B cell (primary cell): ENCODE data around the gene RRM2. TPM values are rescaled to one million over a fixed set of nuclear protein-coding genes. Genes with fewer than 3 reads are reported as not detected.

Source experiments
- ATAC-seq: fragments of 200-7000 bp; cut with Tn5 transposase; one replicate; pipeline ENCODE4 v1.10.0; 2021; ENCODE audit warnings: low read depth, mild to moderate bottlenecking, moderate number of reproducible peaks, moderate library complexity
- CTCF ChIA-PET: fragments of 350-600 bp; sonication (Branson Sonifier 250); formaldehyde crosslinking; loops from one replicate; lab custom pipeline; 2021; ENCODE audit warnings: antibody characterized with exemption, inconsistent platforms; lab: Charles Lee
- POLR2A ChIA-PET: fragments of 350-600 bp; sonication (Branson Sonifier 250); formaldehyde crosslinking; loops from one replicate; lab custom pipeline; 2021; ENCODE audit warnings: antibody characterized with exemption; lab: Charles Lee
- DNase-seq: peaks from one replicate; pipeline ENCODE4 v3.0.0; 2013
- H2AFZ ChIP-seq: 2 replicates; pipeline ENCODE4 v1.6.1; 2012; ENCODE audit warnings: mild to moderate bottlenecking, low read depth, low read length; ENCODE audit not compliant: insufficient read depth, poor library complexity, severe bottlenecking
- H3K27ac ChIP-seq, 2 donors: 1 replicate in 1 of 2; 2 replicates in 1 of 2; pipeline ENCODE4 v1.5.1; 2012 to 2013; ENCODE audit warnings: low read length in 2 of 2, mild to moderate bottlenecking in 2 of 2, moderate library complexity in 1 of 2
- H3K27me3 ChIP-seq, 4 experiments: fragments of 200-600 bp in 1 of 4; sonication (generic) in 1 of 4; replicated peaks in 1 of 4; 1 replicate in 2 of 4; 2 replicates in 2 of 4; pipeline versions ENCODE4 v1.6.1 to v1.7.0; 2013 to 2016; ENCODE audit warnings: low read length in 3 of 4, mild to moderate bottlenecking in 2 of 4, mixed read lengths in 1 of 4, moderate library complexity in 1 of 4; ENCODE audit not compliant: insufficient read depth in 4 of 4, control insufficient read depth in 3 of 4; ENCODE audit errors: control extremely low read depth in 1 of 4
- H3K36me3 ChIP-seq, 2 experiments: replicated peaks in 1 of 2; 1 replicate in 1 of 2; 2 replicates in 1 of 2; pipeline versions ENCODE4 v1.6.1 to v1.7.1; 2013; ENCODE audit warnings: low read length in 1 of 2; ENCODE audit not compliant: insufficient read depth in 2 of 2, control insufficient read depth in 1 of 2; ENCODE audit errors: control extremely low read depth in 1 of 2, extremely low read depth in 1 of 2
- H3K4me1 ChIP-seq, 2 donors: fragments of 200-600 bp in 1 of 2; sonication (generic) in 1 of 2; 1 replicate in 1 of 2; 2 replicates in 1 of 2; pipeline versions ENCODE4 v1.5.1 to v1.6.1; 2013 to 2017; ENCODE audit warnings: low read length in 2 of 2; ENCODE audit not compliant: control insufficient read depth in 2 of 2, insufficient read depth in 2 of 2
- H3K4me2 ChIP-seq: replicated peaks from 2 replicates; pipeline ENCODE3; 2012; ENCODE audit warnings: mild to moderate bottlenecking, low read depth, low read length; ENCODE audit not compliant: poor library complexity, severe bottlenecking
- H3K4me3 ChIP-seq, 5 experiments: fragments of 200-600 bp in 1 of 5; sonication (generic) in 1 of 5; 1 replicate in 3 of 5; 2 replicates in 2 of 5; pipeline versions ENCODE4 v1.5.1 to v1.7.0; 2011 to 2016; ENCODE audit warnings: low read length in 4 of 5, mild to moderate bottlenecking in 4 of 5, low read depth in 2 of 5, control low read depth in 1 of 5, moderate library complexity in 1 of 5; ENCODE audit not compliant: insufficient read depth in 1 of 5; ENCODE audit errors: control extremely low read depth in 1 of 5, extremely low read depth in 1 of 5
- H3K79me2 ChIP-seq: fragments of 200-600 bp; sonication (generic); one replicate; pipeline ENCODE4 v1.6.0; 2016; ENCODE audit warnings: low read length; ENCODE audit not compliant: control insufficient read depth, insufficient read depth
- H3K9ac ChIP-seq: fragments of 200-600 bp; sonication (generic); 2 replicates; pipeline ENCODE4 v1.6.1; 2017; ENCODE audit warnings: mild to moderate bottlenecking, low read length, moderate library complexity
- H3K9me3 ChIP-seq, 3 donors: one replicate each; pipeline versions ENCODE4 v1.6.1 to v1.7.1; 2013; ENCODE audit warnings: low read length in 2 of 3; ENCODE audit not compliant: control insufficient read depth in 2 of 3, insufficient read depth in 1 of 3; ENCODE audit errors: control extremely low read depth in 1 of 3
- H4K20me1 ChIP-seq: 2 replicates; pipeline ENCODE4 v1.6.0; 2012; ENCODE audit warnings: mild to moderate bottlenecking, low read length; ENCODE audit not compliant: insufficient read depth, control insufficient read depth, poor library complexity, severe bottlenecking
- H3K27ac Mint-ChIP-seq: one replicate; pipeline ENCODE4 v1.8.0; 2021; ENCODE audit warnings: mixed read lengths
- H3K27me3 Mint-ChIP-seq: one replicate; pipeline ENCODE4 v1.8.0; 2021; ENCODE audit warnings: mixed read lengths
- H3K4me1 Mint-ChIP-seq: one replicate; pipeline ENCODE4 v1.8.0; 2021; ENCODE audit warnings: mixed read lengths
- H3K4me3 Mint-ChIP-seq: one replicate; pipeline ENCODE4 v1.8.0; 2021; ENCODE audit warnings: mixed read lengths
- H3K9me3 Mint-ChIP-seq: one replicate; pipeline ENCODE4 v1.8.0; 2022; ENCODE audit warnings: mixed read lengths; ENCODE audit not compliant: insufficient read depth
- CTCF ChIP-seq: fragments of 200-600 bp; IDR thresholded peaks from one replicate; pipeline ENCODE4 v1.8.0; 2022; ENCODE audit warnings: antibody characterized with exemption, mild to moderate bottlenecking
- EZH2 ChIP-seq: IDR thresholded peaks from 2 replicates; pipeline ENCODE4 v1.6.1; 2012; ENCODE audit warnings: borderline replicate concordance, low read depth, mild to moderate bottlenecking, moderate library complexity, low read length; ENCODE audit not compliant: insufficient read depth, poor library complexity, severe bottlenecking
- WGBS: methylation state at CpG from one replicate; pipeline ENCODE4 v1.1.5; 2013; ENCODE audit warnings: missing lambda C conversion rate; ENCODE audit not compliant: insufficient coverage; 5-methylcytosine and 5-hydroxymethylcytosine counted together
- intact Hi-C: fragments of 100-400 bp; cut with micrococcal nuclease; formaldehyde crosslinking; loops from one replicate; pipeline ENCODE4 v1.10.0; 2022
- polyA plus RNA-seq: library from polyadenylated mRNA; depleted of rRNA; stranded (reverse); fragments of >200 nt; gene quantifications from 2 replicates; pipeline ENCODE4 v1.2.3, GENCODE V29; 2012
- total RNA-seq, 2 donors: library from RNA; stranded (reverse); fragments of 120-200 nt in 1 of 2; gene quantifications; 1 replicate in 1 of 2; 2 replicates in 1 of 2; pipeline versions ENCODE4 v1.2.3 to v1.2.4, GENCODE V29; 2013 to 2022

RRM2 gene
- total and polyA plus RNA-seq, 2 donors (not counting 1 experiment from before 2014, with no cell fraction given): 1.2 to 3.3 TPM

GRCh38 chr2:10144771-10145518 lies 22.4 kb downstream of the RRM2 start:
- no peak overlapping the region for H3K9ac ChIP-seq
- no peaks in the 10 kb centered on the region for H3K9me3 ChIP-seq
- no peak for TF ChIP-seq CTCF
- TF ChIP-seq EZH2: no peak
- no peaks in the 10 kb centered on the region for H3K4me1 Mint-ChIP-seq
- no peaks in the 10 kb centered on the region for H3K36me3 ChIP-seq
- H4K20me1 ChIP-seq: no peaks in the 10 kb centered on the region
- intact Hi-C loops: loop anchor here (5.0 kb wide), 1 partner anchor 157 kb away; the partner anchor contains the start of gene HPCAL1
- no peak overlapping the region for H3K27ac Mint-ChIP-seq
- DNase-seq (no peak), ATAC-seq (no peak)
- no peak overlapping the region for H3K4me3 Mint-ChIP-seq
- CTCF ChIA-PET: interaction anchor here (0.8 to 7.5 kb wide), 5 partner anchors 12 to 289 kb away, joined by 3 to 98 read pairs (median 4); partner anchors contain the start of gene RRM2
- no peaks in the 10 kb centered on the region for H3K27me3 ChIP-seq
- no peak overlapping the region for H3K4me2 ChIP-seq
- H3K4me1 ChIP-seq: no peaks in the 10 kb centered on the region
- no peak overlapping the region for H3K4me3 ChIP-seq
- no peaks in the 10 kb centered on the region for H3K79me2 ChIP-seq
- H3K27ac ChIP-seq: no peak overlapping the region
- 98% methylated on average over 13 of the region's 16 CpGs for WGBS
- H2AFZ ChIP-seq: no peak overlapping the region
- POLR2A ChIA-PET: no interaction called here
- H3K27me3 Mint-ChIP-seq: no peaks in the 10 kb centered on the region
- H3K9me3 Mint-ChIP-seq: no peaks in the 10 kb centered on the region
